Panc1 (cell line): Measurements from ENCODE around the gene LRP1B. TPM values are rescaled to one million over a fixed set of nuclear protein-coding genes. Genes with fewer than 3 reads are reported as not detected.

Experiments used
- ATAC-seq: fragments of 200-7000 bp; cut with Tn5 transposase; 2 replicates; pipeline ENCODE4 v1.9.1; 2020; ENCODE audit warnings: mild to moderate bottlenecking, moderate library complexity
- BruUV-seq: library from RNA; stranded (reverse); fragments of 400-500 nt; replicated peaks from 2 replicates; lab custom pipeline; 2021; lab: Mats Ljungman, UMichigan
- CTCF ChIA-PET: fragments of 300-600 bp; sonication (Branson Sonifier 250); formaldehyde crosslinking; loops from one replicate; lab custom pipeline; 2022; ENCODE audit warnings: antibody characterized with exemption; lab: Charles Lee
- POLR2A ChIA-PET: fragments of 300-600 bp; sonication (Branson Sonifier 250); formaldehyde crosslinking; loops from one replicate; lab custom pipeline; 2022; ENCODE audit warnings: antibody characterized with exemption; lab: Charles Lee
- DNase-seq: peaks from one replicate; pipeline ENCODE4 v3.0.0-alpha.2; 2010; ENCODE audit warnings: low read depth, low spot score
- H3K27ac ChIP-seq: 2 replicates; pipeline ENCODE4 v1.5.1; 2011; ENCODE audit warnings: mild to moderate bottlenecking, low read length, inconsistent platforms
- H3K27me3 ChIP-seq: fragments of 200-500 bp; sonication (Bioruptor generic); 2 replicates; pipeline ENCODE4 v1.6.0; 2014; ENCODE audit warnings: low read length, inconsistent platforms; ENCODE audit not compliant: control insufficient read depth, insufficient read depth
- H3K36me3 ChIP-seq: fragments of 200-500 bp; sonication (Bioruptor generic); 2 replicates; pipeline ENCODE4 v1.5.1; 2014; ENCODE audit warnings: inconsistent platforms, mild to moderate bottlenecking, low read length, moderate library complexity; ENCODE audit not compliant: control insufficient read depth, insufficient read depth
- H3K4me1 ChIP-seq: 2 replicates; pipeline ENCODE4 v1.5.1; 2011; ENCODE audit warnings: inconsistent platforms, mild to moderate bottlenecking, low read length, moderate library complexity; ENCODE audit not compliant: control insufficient read depth, insufficient read depth
- H3K4me3 ChIP-seq, 2 experiments: 2 replicates each; pipeline ENCODE4 v1.5.1; 2011 to 2012; ENCODE audit warnings: low read depth in 2 of 2, low read length in 2 of 2, mild to moderate bottlenecking in 2 of 2, inconsistent platforms in 1 of 2, moderate library complexity in 1 of 2
- H3K9me3 ChIP-seq: fragments of 200-500 bp; sonication (Bioruptor generic); 2 replicates; pipeline ENCODE4 v1.5.1; 2014; ENCODE audit warnings: low read depth, mild to moderate bottlenecking, inconsistent platforms, low read length, moderate library complexity; ENCODE audit not compliant: control insufficient read depth, insufficient read depth
- CTCF ChIP-seq: fragments of 450-650 bp; IDR thresholded peaks from 2 replicates; pipeline ENCODE4 v1.5.1; 2017; ENCODE audit warnings: mild to moderate bottlenecking
- POLR2AphosphoS5 ChIP-seq: IDR thresholded peaks from 2 replicates; pipeline ENCODE4 v1.6.1; 2012; ENCODE audit warnings: mild to moderate bottlenecking, low read depth, low read length, moderate library complexity
- REST ChIP-seq, 2 experiments: IDR thresholded peaks; 2 replicates each; pipeline ENCODE4 v1.6.1; 2011 to 2012; ENCODE audit warnings: low read depth in 2 of 2, control low read depth in 1 of 2, low read length in 1 of 2, mild to moderate bottlenecking in 1 of 2, moderate library complexity in 1 of 2; ENCODE audit not compliant: insufficient read depth in 1 of 2
- SIN3A ChIP-seq: IDR thresholded peaks from 2 replicates; pipeline ENCODE4 v1.6.1; 2012; ENCODE audit warnings: low read depth, mild to moderate bottlenecking, low read length, moderate library complexity, borderline replicate concordance; ENCODE audit not compliant: insufficient read depth
- TCF7L2 ChIP-seq: IDR thresholded peaks from 2 replicates; pipeline ENCODE4 v1.6.1; 2011; ENCODE audit warnings: mild to moderate bottlenecking, low read depth, low read length, inconsistent platforms
- in situ Hi-C: cut with HindIII; loops from 2 replicates; pipeline ENCODE4 v1.10.0; 2016; ENCODE audit warnings: low sequenced_read_pairs, low pct_unique_long_range_greater_than_20kb
- intact Hi-C: fragments of 100-400 bp; cut with micrococcal nuclease; formaldehyde crosslinking; loops from one replicate; pipeline ENCODE4 v1.10.0; 2022; ENCODE audit not compliant: unreplicated experiment
- total RNA-seq: library from RNA; stranded (reverse); gene quantifications from one replicate; pipeline ENCODE4 v1.2.1, GENCODE V29; 2021; ENCODE audit not compliant: unreplicated experiment

LRP1B gene
- total RNA-seq, 1 experiment from 2014 or later: 0.54 TPM

GRCh38 chr2:142127248-142127647 is 3.6 kb downstream of the LRP1B start:
- no peaks in the 10 kb centered on the region for H3K9me3 ChIP-seq
- TF ChIP-seq POLR2AphosphoS5 (no peak), CTCF (no peak), TCF7L2 (no peak), SIN3A (no peak)
- ATAC-seq (no peak), DNase-seq (no peak)
- H3K4me3 ChIP-seq: no peak overlapping the region
- BruUV-seq: no TSS peak
- H3K4me1 ChIP-seq: peaks cover 4% of the 10 kb centered on the region; the same call in 1 of the 2 replicates
- no peaks in the 10 kb centered on the region; the same call in 1 of the 2 replicates for H3K36me3 ChIP-seq
- intact Hi-C loops (no loop called here), in situ Hi-C loops (no loop called here)
- CTCF ChIA-PET: no interaction called here
- no peak overlapping the region for H3K27ac ChIP-seq
- POLR2A ChIA-PET: no interaction called here
- peaks cover 8% of the 10 kb centered on the region for H3K27me3 ChIP-seq

- in situ Hi-C loops (no loop called here), intact Hi-C loops (no loop called here)
- Histone ChIP-seq H3K4me1 (no peaks in the 10 kb centered on the region; the same call in 1 of the 2 replicates), H3K36me3 (no peaks in the 10 kb centered on the region; the same call in 1 of the 2 replicates), H3K9me3 (no peaks in the 10 kb centered on the region), H3K4me3 (no peak overlapping the region), H3K27ac (no peak overlapping the region), H3K27me3 (peaks cover 7% of the 10 kb centered on the region)
- TF ChIP-seq TCF7L2: no peak
- no peak for TF ChIP-seq POLR2AphosphoS5
- no peak for TF ChIP-seq REST (IDR thresholded peaks at IDR 0.05; ENCODE audit: insufficient read depth in 1 of 2, low read depth in 2 of 2, low read length in 1 of 2)
- no peak for TF ChIP-seq SIN3A
- TF ChIP-seq CTCF: no peak
- ChIA-PET CTCF (no interaction called here), POLR2A (no interaction called here)
- no TSS peak for BruUV-seq
- DNase-seq (no peak), ATAC-seq (no peak)
These were observed 6.1 kb downstream of the LRP1B start for GRCh38 chr2:142124706-142125105.
